DMS114 treated with DMSO at 0.1 percent for 48 hours (cell line): ENCODE measurements around the gene CARHSP1.
"Not testable (repeated sequence)": the region's sequence is repeated elsewhere in the genome, so short reads cannot be mapped to it uniquely, and the experiment has no call there.

Experiments
- DNase-seq: peaks from one replicate; lab custom pipeline; 2025; ENCODE audit not compliant: unreplicated experiment; lab: John Stamatoyannopoulos, UW

The CARHSP1 gene

GRCh38 chr16:8893976-8894690, 25.3 kb upstream of the CARHSP1 start:
- DNase-seq = no peak

GRCh38 chr16:8893426-8893825, 24.6 kb upstream of the CARHSP1 start:
- DNase-seq = no peak

GRCh38 chr16:8892101-8892575, 23.3 kb upstream of the CARHSP1 start:
- no peak for DNase-seq

- no peak for DNase-seq
Observed at GRCh38 chr16:8890549-8890921, 21.7 kb upstream of the CARHSP1 start.

- DNase-seq = no peak
Observed at GRCh38 chr16:8889893-8890548, 21.2 kb upstream of the CARHSP1 start.

- no peak for DNase-seq
Observed at GRCh38 chr16:8888951-8889892, 20.4 kb upstream of the CARHSP1 start.

GRCh38 chr16:8887952-8888560, 19.2 kb upstream of the CARHSP1 start:
- DNase-seq = no peak

GRCh38 chr16:8887431-8887765, 18.6 kb upstream of the CARHSP1 start:
- DNase-seq = no peak

- no peak for DNase-seq
Observed at GRCh38 chr16:8886593-8887430, 18.0 kb upstream of the CARHSP1 start.

GRCh38 chr16:8885674-8886592, 17.1 kb upstream of the CARHSP1 start:
- no peak for DNase-seq

GRCh38 chr16:8882725-8883377, 14.0 kb upstream of the CARHSP1 start:
- no peak for DNase-seq

GRCh38 chr16:8882041-8882617, 13.3 kb upstream of the CARHSP1 start, which contains the start of gene LITAFD:
TSS of gene LITAFD (plus strand) at chr16:8882351. CDS start at chr16:8884356, 2,005 bp downstream.
- DNase-seq = no peak

GRCh38 chr16:8880839-8881510, 12.2 kb upstream of the CARHSP1 start:
- DNase-seq = no peak

- no peak for DNase-seq
Observed at GRCh38 chr16:8878523-8878911, 9.7 kb upstream of the CARHSP1 start.

- DNase-seq = no peak
Observed at GRCh38 chr16:8877894-8878522, 9.2 kb upstream of the CARHSP1 start.

- not testable (repeated sequence) for DNase-seq
Observed at GRCh38 chr16:8875317-8875716, 6.5 kb upstream of the CARHSP1 start.

- no peak for DNase-seq
Observed at GRCh38 chr16:8874388-8874787, 5.6 kb upstream of the CARHSP1 start.
